Measurements from ENCODE around the gene SMAD2. TPM values are rescaled to one million over a fixed set of nuclear protein-coding genes. Genes with fewer than 3 reads are reported as not detected.

Gene SMAD2
- total and polyA plus RNA-seq, 9 of the 15 experiments (the other 6 are each of a cell fraction or from before 2014, with no cell fraction given): 9.2 to 49.6 (median 33.7) TPM

GRCh38 chr18:47779381-47779780 is 151.1 kb downstream of the SMAD2 start:
- no peak overlapping the region for H3K4me2 ChIP-seq (ENCODE audit: insufficient read depth, low read length)
- ChIA-PET POLR2A (no interaction called here), CTCF (ENCODE audit: low intra/inter-chr PET ratio) (no interaction called here)
- no peak for ATAC-seq
- TF ChIP-seq HDAC2 (IDR thresholded peaks at IDR 0.05): no peak
- no peak for TF ChIP-seq NCOR1 (IDR thresholded peaks at IDR 0.05)
- TF ChIP-seq NR0B1 (IDR thresholded peaks at IDR 0.05; ENCODE audit: partially characterized antibody): no peak
- TF ChIP-seq CUX1 (CRISPR knock-in tag; IDR thresholded peaks at IDR 0.05): no peak
- no peak for TF ChIP-seq KDM4B (IDR thresholded peaks at IDR 0.05; ENCODE audit: borderline replicate concordance in 2 of 2, low read depth in 1 of 2)
- TF ChIP-seq NR2C2 (CRISPR knock-in tag; IDR thresholded peaks at IDR 0.05): no peak
- no peak for TF ChIP-seq NR2C2 (tag; IDR thresholded peaks at IDR 0.05)
- TF ChIP-seq FOXK2 (conservative IDR thresholded peaks at IDR 0.05 in 1 of 2, IDR thresholded peaks at IDR 0.05 in 1 of 2; ENCODE audit: low read depth in 2 of 2): no peak
- no peak for TF ChIP-seq IRF1 (CRISPR knock-in tag; IDR thresholded peaks at IDR 0.05; ENCODE audit: borderline replicate concordance)
- no peak for TF ChIP-seq TEAD1 (CRISPR knock-in tag; IDR thresholded peaks at IDR 0.05)
- no peak for TF ChIP-seq TBL1XR1 (IDR thresholded peaks at IDR 0.05; ENCODE audit: low read length in 2 of 2)
- TF ChIP-seq, protein P1, sequence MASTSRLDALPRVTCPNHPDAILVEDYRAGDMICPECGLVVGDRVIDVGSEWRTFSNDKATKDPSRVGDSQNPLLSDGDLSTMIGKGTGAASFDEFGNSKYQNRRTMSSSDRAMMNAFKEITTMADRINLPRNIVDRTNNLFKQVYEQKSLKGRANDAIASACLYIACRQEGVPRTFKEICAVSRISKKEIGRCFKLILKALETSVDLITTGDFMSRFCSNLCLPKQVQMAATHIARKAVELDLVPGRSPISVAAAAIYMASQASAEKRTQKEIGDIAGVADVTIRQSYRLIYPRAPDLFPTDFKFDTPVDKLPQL (IDR thresholded peaks at IDR 0.05; ENCODE audit: extremely low read depth, insufficient read length): no peak
- TF ChIP-seq ZNF311 (CRISPR knock-in tag; IDR thresholded peaks at IDR 0.05): no peak
- TF ChIP-seq ZNF165 (CRISPR knock-in tag; IDR thresholded peaks at IDR 0.05; ENCODE audit: borderline replicate concordance): no peak
- intact Hi-C loops (cut with micrococcal nuclease): loop anchor here (10.0 kb wide), 1 partner anchor 665 kb away; no protein-coding TSS in a partner anchor
- in situ Hi-C loops (cut with MboI): loop anchor here (10.0 kb wide), 1 partner anchor 665 kb away; no protein-coding TSS in a partner anchor
- no peak for DNase-seq (ENCODE audit: extremely low read depth in 1 of 4, low spot score in 3 of 4)
- peaks cover 0 to 4% of the 10 kb centered on the region in 2 experiments; a peak in 1 of 5 replicates for H3K27me3 ChIP-seq (ENCODE audit: control insufficient read depth in 2 of 2, insufficient read depth in 2 of 2, low read length in 2 of 2)
- H3K4me1 ChIP-seq (replicated peaks in 1 of 2; ENCODE audit: control insufficient read depth in 2 of 2, insufficient read depth in 2 of 2, low read length in 2 of 2): no peaks in the 10 kb centered on the region
- H3K9ac ChIP-seq (ENCODE audit: insufficient read depth in 1 of 2, low read depth in 2 of 2, low read length in 2 of 2): no peak overlapping the region
- no peaks in the 10 kb centered on the region for H3K36me3 ChIP-seq (ENCODE audit: control insufficient read depth, insufficient read depth, low read length)
- H2AFZ ChIP-seq (ENCODE audit: low read depth, low read length): no peak overlapping the region
- no peaks in the 10 kb centered on the region for H4K20me1 ChIP-seq (replicated peaks; ENCODE audit: control insufficient read depth, insufficient read depth, low read length)
- FAIRE-seq: no peak
- no peaks in the 10 kb centered on the region for H3K9me3 ChIP-seq (replicated peaks; ENCODE audit: control insufficient read depth, insufficient read depth, low read depth, low read length)
- no peaks in the 10 kb centered on the region for H3K79me2 ChIP-seq (ENCODE audit: control insufficient read depth, insufficient read depth, low read length)
- no TSS peak for BruUV-seq (replicated peaks)
- H3K4me3 ChIP-seq: no peak overlapping the region
- H3K9me1 ChIP-seq (ENCODE audit: control insufficient read depth, insufficient read depth, low read length): no peaks in the 10 kb centered on the region
- 0% methylated on average over 1 of the region's 3 CpGs for WGBS (ENCODE audit: insufficient coverage, low coverage, missing lambda C conversion rate)
- H3K27ac ChIP-seq (ENCODE audit: extremely low read depth, low read depth, low read length): no peak overlapping the region
